ENCODE results near the gene RUNX2. TPM values are rescaled to one million over a fixed set of nuclear protein-coding genes. Genes with fewer than 3 reads are reported as not detected.

The RUNX2 gene
- total RNA-seq, 2 experiments from 2014 or later: 8.0 to 9.3 TPM

GRCh38 chr6:45595010-45595851, 267.1 kb downstream of the RUNX2 start:
- intact Hi-C loops (cut with micrococcal nuclease): no loop called here
- no peak overlapping the region for H3K27ac Mint-ChIP-seq
- TF ChIP-seq CTCF (IDR thresholded peaks at IDR 0.05): no peak
- H3K9me3 Mint-ChIP-seq: peaks cover 8% of the 10 kb centered on the region
- DNase-seq: no peak
- H3K4me3 Mint-ChIP-seq: no peak overlapping the region
- H3K36me3 Mint-ChIP-seq (ENCODE audit: low read depth): no peaks in the 10 kb centered on the region
- CTCF ChIA-PET: interaction anchor here (0.6 to 1.0 kb wide), 2 partner anchors 9 to 119 kb away, joined by 3 read pairs; no protein-coding TSS in a partner anchor
- POLR2A ChIA-PET: interaction anchor here (1.2 kb wide), 1 partner anchor 15 kb away, joined by 3 read pairs; no protein-coding TSS in a partner anchor
- peak; percentile 43 for ATAC-seq
- no peaks in the 10 kb centered on the region for H3K27me3 Mint-ChIP-seq
- peaks cover 41% of the 10 kb centered on the region for H3K4me1 Mint-ChIP-seq (ENCODE audit: low read depth)

GRCh38 chr6:45597424-45597823, 269.3 kb downstream of the RUNX2 start:
- no peak for ATAC-seq
- intact Hi-C loops (cut with micrococcal nuclease): no loop called here
- ChIA-PET CTCF (no interaction called here), POLR2A (interaction anchor here (1.0 kb wide), 1 partner anchor 136 kb away, joined by 3 read pairs; no protein-coding TSS in a partner anchor)
- peaks cover 22% of the 10 kb centered on the region for H3K4me1 Mint-ChIP-seq (ENCODE audit: low read depth)
- no peaks in the 10 kb centered on the region for H3K27me3 Mint-ChIP-seq
- no peak for DNase-seq
- no peaks in the 10 kb centered on the region for H3K36me3 Mint-ChIP-seq (ENCODE audit: low read depth)
- TF ChIP-seq CTCF (IDR thresholded peaks at IDR 0.05): no peak
- H3K9me3 Mint-ChIP-seq: peaks cover 16% of the 10 kb centered on the region
- H3K4me3 Mint-ChIP-seq: no peak overlapping the region
- no peak overlapping the region for H3K27ac Mint-ChIP-seq

GRCh38 chr6:45599053-45599452, 270.9 kb downstream of the RUNX2 start:
- H3K27me3 Mint-ChIP-seq: no peaks in the 10 kb centered on the region
- DNase-seq (no peak), ATAC-seq (no peak)
- TF ChIP-seq CTCF (IDR thresholded peaks at IDR 0.05): no peak
- peaks cover 13% of the 10 kb centered on the region for H3K4me1 Mint-ChIP-seq (ENCODE audit: low read depth)
- ChIA-PET POLR2A (no interaction called here), CTCF (no interaction called here)
- no peak overlapping the region for H3K4me3 Mint-ChIP-seq
- no peak overlapping the region for H3K27ac Mint-ChIP-seq
- peaks cover 19% of the 10 kb centered on the region for H3K9me3 Mint-ChIP-seq
- intact Hi-C loops (cut with micrococcal nuclease): no loop called here
- H3K36me3 Mint-ChIP-seq (ENCODE audit: low read depth): no peaks in the 10 kb centered on the region

DNA sequence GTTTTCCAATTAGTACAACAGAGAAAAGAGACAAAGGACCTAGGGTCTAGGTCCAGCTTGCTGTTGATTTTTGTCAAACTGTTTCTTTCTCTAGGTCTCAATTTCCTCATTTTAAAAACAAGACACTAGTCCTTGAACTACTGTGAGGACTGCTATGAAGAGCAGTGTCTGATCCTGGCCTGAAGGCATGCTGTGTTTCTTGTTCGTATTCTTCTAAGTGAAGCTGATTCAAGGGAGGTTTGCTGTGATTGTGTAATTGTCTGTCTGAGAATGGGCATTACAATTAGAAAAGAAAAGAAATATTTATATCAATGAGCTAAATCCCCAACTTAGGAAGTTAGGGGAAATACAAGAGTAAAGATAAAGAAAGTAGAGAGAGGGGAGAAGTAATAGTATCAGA, 277.8 kb downstream of the RUNX2 start:
- no peak overlapping the region for H3K4me3 Mint-ChIP-seq
- H3K9me3 Mint-ChIP-seq: peaks cover 7% of the 10 kb centered on the region
- ChIA-PET CTCF (no interaction called here), POLR2A (interaction anchor here (0.6 kb wide), 1 partner anchor 19 kb away, joined by 3 read pairs; no protein-coding TSS in a partner anchor)
- no peak overlapping the region for H3K27ac Mint-ChIP-seq
- intact Hi-C loops (cut with micrococcal nuclease): loop anchor here (5.0 kb wide), 1 partner anchor 106 kb away; no protein-coding TSS in a partner anchor
- peaks cover 23% of the 10 kb centered on the region for H3K4me1 Mint-ChIP-seq (ENCODE audit: low read depth)
- TF ChIP-seq CTCF (IDR thresholded peaks at IDR 0.05): no peak
- no peak for DNase-seq
- H3K36me3 Mint-ChIP-seq (ENCODE audit: low read depth): peaks cover 9% of the 10 kb centered on the region
- ATAC-seq: no peak
- H3K27me3 Mint-ChIP-seq: no peaks in the 10 kb centered on the region

GRCh38 chr6:45606831-45607400, 278.8 kb downstream of the RUNX2 start:
- no peak for ATAC-seq
- intact Hi-C loops (cut with micrococcal nuclease): loop anchor here (5.0 kb wide), 1 partner anchor 105 kb away; no protein-coding TSS in a partner anchor

More at GRCh38 chr6:45606831-45607400, 278.8 kb downstream of the RUNX2 start:
- H3K4me3 Mint-ChIP-seq: no peak overlapping the region
- POLR2A ChIA-PET: no interaction called here
- no peaks in the 10 kb centered on the region for H3K27me3 Mint-ChIP-seq
- H3K36me3 Mint-ChIP-seq (ENCODE audit: low read depth): peaks cover 9% of the 10 kb centered on the region
- no peak for DNase-seq
- peak overlapping the region; percentile 9 for H3K27ac Mint-ChIP-seq
- H3K4me1 Mint-ChIP-seq (ENCODE audit: low read depth): peaks cover 23% of the 10 kb centered on the region
- CTCF ChIA-PET: no interaction called here
- no peak for TF ChIP-seq CTCF (IDR thresholded peaks at IDR 0.05)
- H3K9me3 Mint-ChIP-seq: peaks cover 6% of the 10 kb centered on the region
